H1 (cell line): Measurements from ENCODE around the gene CHAT. TPM values are rescaled to one million over a fixed set of nuclear protein-coding genes. Genes with fewer than 3 reads are reported as not detected.

Experiments
- CTCF ChIA-PET: fragments of 300-600 bp; sonication (Branson Sonifier 250); formaldehyde crosslinking; loops from one replicate; lab custom pipeline; 2021; ENCODE audit not compliant: partially characterized antibody; lab: Charles Lee
- POLR2A ChIA-PET: fragments of 300-600 bp; sonication (Branson Sonifier 250); formaldehyde crosslinking; loops from one replicate; lab custom pipeline; 2021; ENCODE audit warnings: inconsistent platforms; ENCODE audit not compliant: partially characterized antibody; lab: Charles Lee
- DNase-seq, 2 experiments: peaks; one replicate each; pipeline versions ENCODE4 v3.0.0 to v3.0.0-alpha.2; 2010 to 2022; ENCODE audit warnings: low spot score in 2 of 2, low read depth in 1 of 2, mixed read lengths in 1 of 2
- FAIRE-seq: peaks from 2 replicates; lab custom pipeline; 2011; peaks lifted over from hg19 to GRCh38; lab: Jason Lieb, UNC
- H2AFZ ChIP-seq: 2 replicates; pipeline ENCODE4 v1.8.1; 2012; ENCODE audit warnings: low read length, inconsistent platforms
- H2AK5ac ChIP-seq: 2 replicates; pipeline ENCODE4 v1.6.1; 2013; ENCODE audit warnings: low read depth, low read length
- H2BK120ac ChIP-seq: replicated peaks from 2 replicates; pipeline ENCODE3; 2013; ENCODE audit warnings: low read depth, low read length, inconsistent platforms
- H2BK12ac ChIP-seq: 2 replicates; pipeline ENCODE4 v1.6.1; 2013; ENCODE audit warnings: low read depth, low read length
- H2BK15ac ChIP-seq: 2 replicates; pipeline ENCODE4 v1.6.1; 2013; ENCODE audit warnings: low read length
- H2BK20ac ChIP-seq: 2 replicates; pipeline ENCODE4 v1.6.1; 2013; ENCODE audit warnings: low read length
- H2BK5ac ChIP-seq: 2 replicates; pipeline ENCODE4 v1.6.1; 2013; ENCODE audit warnings: low read depth, low read length
- H3K14ac ChIP-seq: 2 replicates; pipeline ENCODE4 v1.6.1; 2013; ENCODE audit warnings: inconsistent platforms; ENCODE audit not compliant: insufficient read length
- H3K18ac ChIP-seq: 2 replicates; pipeline ENCODE4 v1.6.1; 2013; ENCODE audit warnings: low read length; ENCODE audit errors: extremely low read depth
- H3K23ac ChIP-seq: 2 replicates; pipeline ENCODE4 v1.6.1; 2013; ENCODE audit warnings: inconsistent platforms; ENCODE audit not compliant: insufficient read length
- H3K23me2 ChIP-seq: 2 replicates; pipeline ENCODE4 v1.6.1; 2013; ENCODE audit warnings: low read depth, low read length
- H3K27ac ChIP-seq: 2 replicates; pipeline ENCODE4 v1.6.1; 2011; ENCODE audit warnings: low read depth, low read length, inconsistent platforms
- H3K27me3 ChIP-seq, 4 experiments: replicated peaks in 1 of 4; 1 replicate in 1 of 4; 2 replicates in 3 of 4; pipeline versions ENCODE4 v1.6.1 to v1.8.1; 2011 to 2013; ENCODE audit warnings: low read length in 3 of 4, mild to moderate bottlenecking in 3 of 4, inconsistent platforms in 2 of 4, mixed read lengths in 2 of 4, moderate library complexity in 1 of 4; ENCODE audit not compliant: control insufficient read depth in 3 of 4, insufficient read depth in 3 of 4; ENCODE audit errors: extremely low read depth in 1 of 4
- H3K36me3 ChIP-seq, 4 experiments: 2 replicates each; pipeline versions ENCODE4 v1.6.1 to v1.8.1; 2011 to 2013; ENCODE audit warnings: mild to moderate bottlenecking in 4 of 4, low read length in 3 of 4, moderate library complexity in 2 of 4, control low read depth in 1 of 4, inconsistent platforms in 1 of 4; ENCODE audit not compliant: insufficient read depth in 4 of 4, control insufficient read depth in 2 of 4
- H3K4ac ChIP-seq: replicated peaks from 2 replicates; pipeline ENCODE3; 2013; ENCODE audit warnings: low read length, low read depth, mixed read lengths, inconsistent platforms; ENCODE audit not compliant: insufficient read length
- H3K4me1 ChIP-seq, 4 experiments: replicated peaks in 1 of 4; 1 replicate in 1 of 4; 2 replicates in 3 of 4; pipeline versions ENCODE4 v1.6.1 to v1.8.1; 2011 to 2013; ENCODE audit warnings: low read length in 3 of 4, inconsistent platforms in 2 of 4, mixed read lengths in 1 of 4; ENCODE audit not compliant: insufficient read depth in 4 of 4, control insufficient read depth in 3 of 4
- H3K4me2 ChIP-seq, 2 experiments: 2 replicates each; pipeline versions ENCODE4 v1.6.1 to v1.8.1; 2011 to 2013; ENCODE audit warnings: low read depth in 2 of 2, low read length in 2 of 2, control low read depth in 1 of 2, inconsistent platforms in 1 of 2, mild to moderate bottlenecking in 1 of 2; ENCODE audit not compliant: insufficient read depth in 1 of 2
- H3K4me3 ChIP-seq, 4 experiments: fragments of 200-600, 300-600 bp in 1 of 4; sonication (generic), shearing (Covaris generic), sonication (Bioruptor Twin) in 1 of 4; 2 replicates each; pipeline versions ENCODE4 v1.5.1 to v1.8.1; 2011 to 2016; ENCODE audit warnings: low read length in 4 of 4, low read depth in 3 of 4, control low read depth in 2 of 4, inconsistent platforms in 2 of 4, mild to moderate bottlenecking in 2 of 4, mixed read lengths in 1 of 4, moderate library complexity in 1 of 4; ENCODE audit not compliant: insufficient read depth in 2 of 4; ENCODE audit errors: extremely low read depth in 1 of 4
- H3K56ac ChIP-seq: replicated peaks from 2 replicates; pipeline ENCODE3; 2013; ENCODE audit warnings: low read depth, mild to moderate bottlenecking, mixed read lengths, low read length, inconsistent platforms; ENCODE audit not compliant: insufficient read length
- H3K79me1 ChIP-seq: 2 replicates; pipeline ENCODE4 v1.6.1; 2013; ENCODE audit warnings: low read depth, low read length, control low read depth
- H3K79me2 ChIP-seq, 2 experiments: 2 replicates each; pipeline versions ENCODE4 v1.6.1 to v1.8.1; 2012 to 2013; ENCODE audit warnings: low read length in 2 of 2, mild to moderate bottlenecking in 2 of 2, inconsistent platforms in 1 of 2; ENCODE audit not compliant: insufficient read depth in 2 of 2, control insufficient read depth in 1 of 2
- H3K9ac ChIP-seq, 4 experiments: replicated peaks in 1 of 4; 1 replicate in 1 of 4; 2 replicates in 3 of 4; pipeline versions ENCODE4 v1.6.1 to v1.8.1; 2011 to 2013; ENCODE audit warnings: low read depth in 3 of 4, low read length in 3 of 4, control low read depth in 2 of 4, mild to moderate bottlenecking in 2 of 4, moderate library complexity in 2 of 4, inconsistent platforms in 1 of 4; ENCODE audit errors: extremely low read depth in 1 of 4
- H3K9me3 ChIP-seq, 2 experiments: 2 replicates each; pipeline versions ENCODE4 v1.6.1 to v1.8.1; 2012 to 2013; ENCODE audit warnings: mild to moderate bottlenecking in 2 of 2, moderate library complexity in 2 of 2, control low read depth in 1 of 2, inconsistent platforms in 1 of 2, low read depth in 1 of 2, low read length in 1 of 2, mixed read lengths in 1 of 2; ENCODE audit not compliant: insufficient read depth in 2 of 2
- H4K20me1 ChIP-seq, 2 experiments: replicated peaks in 1 of 2; 2 replicates each; pipeline versions ENCODE3 to v1.8.1; 2011 to 2013; ENCODE audit warnings: inconsistent platforms in 2 of 2, low read length in 2 of 2, mild to moderate bottlenecking in 1 of 2; ENCODE audit not compliant: insufficient read depth in 2 of 2, control insufficient read depth in 1 of 2
- H4K5ac ChIP-seq: 2 replicates; pipeline ENCODE4 v1.6.1; 2013; ENCODE audit warnings: low read length, low read depth, mixed read lengths, inconsistent platforms; ENCODE audit not compliant: insufficient read length
- H4K8ac ChIP-seq: 2 replicates; pipeline ENCODE4 v1.8.0; 2013; ENCODE audit warnings: mild to moderate bottlenecking, moderate library complexity, low read length, inconsistent platforms; ENCODE audit not compliant: insufficient read depth; ENCODE audit errors: extremely low read depth
- H4K91ac ChIP-seq: replicated peaks from 2 replicates; pipeline ENCODE3; 2013; ENCODE audit warnings: low read length, mixed read lengths, inconsistent platforms; ENCODE audit not compliant: insufficient read length
- BCL11A ChIP-seq, 2 experiments: IDR thresholded peaks; one replicate each; pipeline ENCODE4 v1.6.1; 2011; ENCODE audit warnings: low read depth in 2 of 2, low read length in 2 of 2, mild to moderate bottlenecking in 2 of 2
- CHD1 ChIP-seq: IDR thresholded peaks from 2 replicates; pipeline ENCODE4 v1.6.1; 2012; ENCODE audit warnings: low read depth, low read length, improper control_type of control experiment
- CTBP2 ChIP-seq: IDR thresholded peaks from 2 replicates; pipeline ENCODE4 v1.7.0; 2011; ENCODE audit warnings: borderline replicate concordance, mild to moderate bottlenecking, moderate library complexity, mixed read lengths, low read length; ENCODE audit not compliant: insufficient read depth, insufficient read length
- EZH2 ChIP-seq: fragments of 200-600 bp; sonication (generic); IDR thresholded peaks from 2 replicates; pipeline ENCODE4 v1.7.1; 2012; ENCODE audit warnings: low read depth, mild to moderate bottlenecking, moderate library complexity, low read length, inconsistent platforms; ENCODE audit not compliant: severe bottlenecking
- FOSL1 ChIP-seq: IDR thresholded peaks from 2 replicates; pipeline ENCODE4 v1.6.1; 2011; ENCODE audit warnings: mild to moderate bottlenecking, low read depth, low read length, moderate library complexity; ENCODE audit not compliant: insufficient read depth
- JUND ChIP-seq: IDR thresholded peaks from 2 replicates; pipeline ENCODE4 v1.6.1; 2011; ENCODE audit warnings: mild to moderate bottlenecking, improper control_type of control experiment, low read length
- KDM1A ChIP-seq: fragments of 200-600, 300-600 bp; sonication (generic); IDR thresholded peaks from 2 replicates; pipeline ENCODE4 v1.7.1; 2016; ENCODE audit warnings: mild to moderate bottlenecking, low read length, borderline replicate concordance
- RAD21 ChIP-seq, 2 experiments: IDR thresholded peaks in 1 of 2; conservative IDR thresholded peaks in 1 of 2; 2 replicates each; pipeline ENCODE4 v1.6.1; 2011; ENCODE audit warnings: low read depth in 2 of 2, low read length in 2 of 2, improper control_type of control experiment in 1 of 2, inconsistent platforms in 1 of 2, mild to moderate bottlenecking in 1 of 2, moderate library complexity in 1 of 2
- YY1 ChIP-seq: IDR thresholded peaks from 2 replicates; pipeline ENCODE4 v1.6.1; 2011; ENCODE audit warnings: low read depth, mild to moderate bottlenecking, low read length
- WGBS, 2 experiments: shearing (Covaris generic) in 1 of 2; methylation state at CpG; one replicate each; pipeline versions ENCODE4 v1.1.6 to v1.1.7; 2013 to 2015; ENCODE audit warnings: low lambda C conversion rate in 2 of 2, mixed read lengths in 2 of 2, inconsistent platforms in 1 of 2, low coverage in 1 of 2, missing lambda C conversion rate in 1 of 2; ENCODE audit not compliant: insufficient replicate concordance in 2 of 2, insufficient coverage in 1 of 2, insufficient read length in 1 of 2; ENCODE audit errors: extremely low coverage in 1 of 2, missing lambda C conversion rate in 1 of 2; 5-methylcytosine and 5-hydroxymethylcytosine counted together
- polyA plus RNA-seq, 7 experiments: library from polyadenylated mRNA; depleted of rRNA in 3 of 7; stranded (reverse) in 5 of 7; unstranded in 2 of 7; fragments of >200 nt in 5 of 7; fragments of 200-250 nt in 2 of 7; gene quantifications; 1 replicate in 5 of 7; 2 replicates in 1 of 7; 4 replicates in 1 of 7; pipeline versions ENCODE4 v1.2.1 to v1.2.3, GENCODE V29; 2011 to 2013; ENCODE audit warnings: missing spikeins in 2 of 7, mixed read lengths in 2 of 7
- total RNA-seq: library from RNA; stranded (reverse); fragmentation: NEBNext Ultra II Directional; extraction: Animal tissue kit (Norgen Biotek cat#: 25700); gene quantifications from 2 replicates; pipeline ENCODE4 v1.2.1, GENCODE V29; 2021
- TF ChIP-seq, protein P1 (sequence below), 3 experiments: IDR thresholded peaks; 1 replicate in 2 of 3; 2 replicates in 1 of 3; pipeline versions ENCODE4 v1.5.1 to v1.6.1; 2011; ENCODE audit warnings: low read length in 3 of 3, mild to moderate bottlenecking in 3 of 3, inconsistent platforms in 2 of 3, low read depth in 1 of 3, moderate library complexity in 1 of 3; ENCODE audit not compliant: insufficient read depth in 1 of 3; ENCODE audit errors: control extremely low read depth in 1 of 3

CHAT gene
- total and polyA plus RNA-seq, 2 of the 8 experiments (the other 6 are each of a cell fraction or from before 2014, with no cell fraction given) = not detected

DNA sequence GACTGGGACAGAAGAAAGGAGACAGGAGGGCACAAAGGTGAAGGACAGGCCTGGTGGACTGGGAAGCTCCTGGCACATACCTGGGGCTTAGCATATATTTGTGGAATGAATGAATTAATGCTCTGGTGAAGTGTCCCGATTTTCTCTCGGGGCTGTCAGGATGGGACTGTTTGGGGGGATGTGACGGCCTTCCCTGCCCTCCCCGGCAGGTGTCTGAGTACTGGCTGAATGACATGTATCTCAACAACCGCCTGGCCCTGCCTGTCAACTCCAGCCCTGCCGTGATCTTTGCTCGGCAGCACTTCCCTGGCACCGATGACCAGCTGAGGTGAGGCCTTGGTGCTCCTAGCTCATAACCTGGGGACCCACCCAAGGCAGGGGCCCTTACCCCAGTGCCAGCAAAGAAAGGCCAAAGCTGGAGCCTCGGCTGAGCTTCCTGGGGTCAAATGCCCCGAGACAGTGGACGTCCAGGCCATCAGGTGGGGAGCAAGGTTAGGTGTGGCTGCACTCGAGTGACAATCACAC, 6.5 kb downstream of the CHAT start:
- peaks cover 10 to 33% (median 28%) of the 10 kb centered on the region in 4 experiments for H3K27me3 ChIP-seq
- H3K23ac ChIP-seq = no peak overlapping the region
- POLR2A ChIA-PET = no interaction called here
- H3K9me3 ChIP-seq = no peaks in the 10 kb centered on the region
- no peak overlapping the region for H3K27ac ChIP-seq
- no peaks in the 10 kb centered on the region for H3K79me1 ChIP-seq
- no peak overlapping the region for H2BK20ac ChIP-seq
- H3K79me2 ChIP-seq = no peaks in the 10 kb centered on the region
- no peak overlapping the region for H2AK5ac ChIP-seq
- no peak overlapping the region for H2BK12ac ChIP-seq
- FAIRE-seq = no peak
- no peak overlapping the region for H2BK5ac ChIP-seq
- no peak overlapping the region for H4K8ac ChIP-seq
- H2BK15ac ChIP-seq = no peak overlapping the region
- no peak overlapping the region for H3K4me2 ChIP-seq
- DNase-seq = no peak
- no peaks in the 10 kb centered on the region for H3K36me3 ChIP-seq
- H4K91ac ChIP-seq = no peak overlapping the region
- H3K4me3 ChIP-seq = no peak overlapping the region
- WGBS, 2 experiments = 95% methylated on average over 12 of the region's 12 CpGs; no CpG with 5 or more reads in 1 of the 2 experiments
- no peak overlapping the region for H3K9ac ChIP-seq
- no peak overlapping the region for H3K4ac ChIP-seq
- H3K14ac ChIP-seq = no peak overlapping the region
- H2AFZ ChIP-seq = no peak overlapping the region
- peaks cover 4% of the 10 kb centered on the region; the same call in 1 of the 2 replicates for H3K23me2 ChIP-seq
- no peak overlapping the region for H4K5ac ChIP-seq
- peaks cover 2 to 4% of the 10 kb centered on the region in 2 experiments for H4K20me1 ChIP-seq
- H3K4me1 ChIP-seq = no peaks in the 10 kb centered on the region
- H2BK120ac ChIP-seq = no peak overlapping the region
- CTCF ChIA-PET = interaction anchor here (0.7 to 4.4 kb wide), 8 partner anchors 9 to 124 kb away, joined by 3 to 13 read pairs (median 4); no protein-coding TSS in a partner anchor
- H3K56ac ChIP-seq = no peak overlapping the region
- H3K18ac ChIP-seq = no peak overlapping the region
- TF ChIP-seq CTBP2 (no peak), JUND (no peak), KDM1A (no peak), CHD1 (no peak), RAD21 (IDR thresholded peaks at IDR 0.05 in 1 of 2, conservative IDR thresholded peaks at IDR 0.05 in 1 of 2; ENCODE audit: low read depth in 2 of 2, low read length in 2 of 2) (no peak), EZH2 (no peak), BCL11A (IDR thresholded peaks at IDR 0.05; ENCODE audit: low read depth in 2 of 2, low read length in 2 of 2) (no peak), YY1 (no peak), FOSL1 (no peak)
- TF ChIP-seq, protein P1, sequence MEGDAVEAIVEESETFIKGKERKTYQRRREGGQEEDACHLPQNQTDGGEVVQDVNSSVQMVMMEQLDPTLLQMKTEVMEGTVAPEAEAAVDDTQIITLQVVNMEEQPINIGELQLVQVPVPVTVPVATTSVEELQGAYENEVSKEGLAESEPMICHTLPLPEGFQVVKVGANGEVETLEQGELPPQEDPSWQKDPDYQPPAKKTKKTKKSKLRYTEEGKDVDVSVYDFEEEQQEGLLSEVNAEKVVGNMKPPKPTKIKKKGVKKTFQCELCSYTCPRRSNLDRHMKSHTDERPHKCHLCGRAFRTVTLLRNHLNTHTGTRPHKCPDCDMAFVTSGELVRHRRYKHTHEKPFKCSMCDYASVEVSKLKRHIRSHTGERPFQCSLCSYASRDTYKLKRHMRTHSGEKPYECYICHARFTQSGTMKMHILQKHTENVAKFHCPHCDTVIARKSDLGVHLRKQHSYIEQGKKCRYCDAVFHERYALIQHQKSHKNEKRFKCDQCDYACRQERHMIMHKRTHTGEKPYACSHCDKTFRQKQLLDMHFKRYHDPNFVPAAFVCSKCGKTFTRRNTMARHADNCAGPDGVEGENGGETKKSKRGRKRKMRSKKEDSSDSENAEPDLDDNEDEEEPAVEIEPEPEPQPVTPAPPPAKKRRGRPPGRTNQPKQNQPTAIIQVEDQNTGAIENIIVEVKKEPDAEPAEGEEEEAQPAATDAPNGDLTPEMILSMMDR (IDR thresholded peaks at IDR 0.05; ENCODE audit: control extremely low read depth in 1 of 3, insufficient read depth in 1 of 3, low read depth in 1 of 3, low read length in 3 of 3) = no peak
